Measurements from ENCODE around the gene OPRM1.

OPRM1 gene

DNA sequence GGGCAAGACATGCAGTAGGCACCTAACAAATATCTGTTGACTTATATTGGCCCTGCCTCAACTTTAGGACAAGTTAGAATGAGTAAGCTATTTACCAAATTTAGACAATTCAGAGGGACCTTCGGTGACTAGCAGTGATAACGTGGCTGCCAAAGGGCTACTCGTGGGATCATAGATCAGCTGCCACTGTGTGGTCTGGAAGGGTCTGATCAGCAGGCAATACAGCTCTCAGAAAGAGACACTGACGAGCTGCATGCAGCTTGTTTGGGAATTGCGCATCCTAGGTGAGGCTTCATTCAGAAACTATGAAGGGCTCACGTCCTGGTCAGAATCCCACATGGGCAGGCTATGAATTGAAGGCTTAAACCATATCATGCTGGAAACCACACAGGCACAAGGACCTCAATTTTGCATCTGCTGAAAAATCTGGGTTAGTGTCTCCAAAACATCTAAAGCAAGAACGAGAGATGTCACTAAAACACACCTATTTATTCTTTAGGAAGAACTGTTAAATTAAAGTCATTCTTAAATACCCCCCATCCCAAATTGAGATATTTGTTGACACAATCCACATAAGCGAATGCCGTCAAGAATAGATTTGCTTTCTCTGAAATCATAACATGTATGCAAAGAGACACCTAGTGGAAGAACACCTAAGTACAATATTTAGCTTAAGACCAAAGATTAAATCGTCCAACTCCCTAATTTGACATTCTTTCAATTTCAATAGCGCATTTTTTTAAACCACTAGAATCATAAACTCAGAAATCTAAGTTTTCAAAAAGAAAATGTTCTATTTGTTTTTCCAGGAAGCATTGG, 238.0 kb downstream of the OPRM1 start:
- DNase-seq (ENCODE audit: low read depth): peak; percentile 65
- peak overlapping the region; percentile 36 for H3K4me3 ChIP-seq (ENCODE audit: control insufficient read depth, low read depth, low read length)
- TF ChIP-seq, protein P1, sequence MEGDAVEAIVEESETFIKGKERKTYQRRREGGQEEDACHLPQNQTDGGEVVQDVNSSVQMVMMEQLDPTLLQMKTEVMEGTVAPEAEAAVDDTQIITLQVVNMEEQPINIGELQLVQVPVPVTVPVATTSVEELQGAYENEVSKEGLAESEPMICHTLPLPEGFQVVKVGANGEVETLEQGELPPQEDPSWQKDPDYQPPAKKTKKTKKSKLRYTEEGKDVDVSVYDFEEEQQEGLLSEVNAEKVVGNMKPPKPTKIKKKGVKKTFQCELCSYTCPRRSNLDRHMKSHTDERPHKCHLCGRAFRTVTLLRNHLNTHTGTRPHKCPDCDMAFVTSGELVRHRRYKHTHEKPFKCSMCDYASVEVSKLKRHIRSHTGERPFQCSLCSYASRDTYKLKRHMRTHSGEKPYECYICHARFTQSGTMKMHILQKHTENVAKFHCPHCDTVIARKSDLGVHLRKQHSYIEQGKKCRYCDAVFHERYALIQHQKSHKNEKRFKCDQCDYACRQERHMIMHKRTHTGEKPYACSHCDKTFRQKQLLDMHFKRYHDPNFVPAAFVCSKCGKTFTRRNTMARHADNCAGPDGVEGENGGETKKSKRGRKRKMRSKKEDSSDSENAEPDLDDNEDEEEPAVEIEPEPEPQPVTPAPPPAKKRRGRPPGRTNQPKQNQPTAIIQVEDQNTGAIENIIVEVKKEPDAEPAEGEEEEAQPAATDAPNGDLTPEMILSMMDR (conservative IDR thresholded peaks at IDR 0.05; ENCODE audit: control insufficient read depth, insufficient read depth, low read depth, low read length): peak; percentile 61

DNA sequence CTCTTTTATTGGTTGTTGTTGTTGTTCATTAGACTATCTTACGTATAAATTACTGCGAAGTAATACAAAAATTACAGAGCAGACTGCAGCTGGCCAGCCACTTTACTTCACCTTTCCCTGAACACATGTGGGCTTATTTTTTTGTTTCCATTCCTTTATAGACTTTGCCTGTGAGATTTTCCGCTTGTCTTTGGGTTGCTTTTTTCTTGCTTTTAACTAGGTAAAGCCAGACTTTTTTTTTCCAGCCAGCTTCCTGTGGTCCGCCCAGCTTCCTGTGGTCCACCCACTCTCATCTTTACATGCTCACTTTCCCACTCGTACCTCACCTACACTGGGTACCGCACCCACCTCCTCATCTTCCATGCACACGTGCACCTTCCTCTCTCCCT, 238.6 kb downstream of the OPRM1 start:
- no peak for DNase-seq (ENCODE audit: low read depth)
- TF ChIP-seq, protein P1 (conservative IDR thresholded peaks at IDR 0.05; ENCODE audit: control insufficient read depth, insufficient read depth, low read depth, low read length): no peak
- peak overlapping the region; percentile 36 for H3K4me3 ChIP-seq (ENCODE audit: control insufficient read depth, low read depth, low read length)

DNA sequence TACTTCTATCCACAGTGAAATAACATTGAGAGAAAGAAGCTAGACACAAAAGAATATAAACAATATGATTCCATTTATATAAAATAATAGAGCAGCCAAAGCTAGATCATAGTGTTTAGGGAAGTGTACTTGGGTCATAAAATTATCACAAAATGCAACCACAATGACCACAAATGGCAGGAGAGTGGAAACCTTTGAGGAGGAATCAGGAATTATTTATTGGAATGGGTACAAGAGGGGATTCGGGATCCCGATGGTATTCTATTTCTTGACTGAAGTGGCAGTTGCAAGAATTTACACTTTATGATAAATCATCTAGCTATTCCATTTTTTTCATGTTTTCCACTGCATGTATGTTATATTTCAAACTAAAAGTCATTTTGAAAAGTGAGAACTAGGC, 241.5 kb downstream of the OPRM1 start:
- TF ChIP-seq, protein P1 (conservative IDR thresholded peaks at IDR 0.05; ENCODE audit: control insufficient read depth, insufficient read depth, low read depth, low read length): no peak
- DNase-seq (ENCODE audit: low read depth): no peak
- H3K4me3 ChIP-seq (ENCODE audit: control insufficient read depth, low read depth, low read length): no peak overlapping the region

DNA sequence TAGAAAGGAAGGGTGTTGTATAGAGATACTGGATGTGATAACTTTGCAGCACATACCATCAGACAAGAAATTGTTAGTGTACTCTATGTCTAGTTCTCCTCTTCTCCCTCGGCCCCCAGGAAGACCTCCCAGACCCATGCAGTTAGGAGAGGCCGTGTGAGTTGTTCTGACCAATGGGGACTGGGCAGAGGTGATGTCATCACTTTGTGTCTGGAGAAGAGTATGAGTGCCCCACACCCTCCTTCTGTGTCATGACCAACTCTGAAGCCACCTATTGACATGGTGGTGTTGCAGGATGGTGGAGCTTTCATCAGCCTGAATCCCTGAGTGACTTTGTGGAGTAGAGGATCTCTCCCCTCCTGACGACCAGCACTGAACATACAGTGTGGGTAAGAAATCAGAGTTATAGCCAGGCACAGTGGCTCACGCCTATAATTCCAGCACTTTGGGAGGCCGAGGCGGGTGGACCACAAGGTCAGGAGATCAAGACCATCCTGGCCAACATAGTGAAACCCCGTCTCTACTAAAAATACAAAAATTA, 245.3 kb downstream of the OPRM1 start:
- DNase-seq (ENCODE audit: low read depth): no peak
- TF ChIP-seq, protein P1 (conservative IDR thresholded peaks at IDR 0.05; ENCODE audit: control insufficient read depth, insufficient read depth, low read depth, low read length): no peak
- H3K4me3 ChIP-seq (ENCODE audit: control insufficient read depth, low read depth, low read length): no peak overlapping the region

DNA sequence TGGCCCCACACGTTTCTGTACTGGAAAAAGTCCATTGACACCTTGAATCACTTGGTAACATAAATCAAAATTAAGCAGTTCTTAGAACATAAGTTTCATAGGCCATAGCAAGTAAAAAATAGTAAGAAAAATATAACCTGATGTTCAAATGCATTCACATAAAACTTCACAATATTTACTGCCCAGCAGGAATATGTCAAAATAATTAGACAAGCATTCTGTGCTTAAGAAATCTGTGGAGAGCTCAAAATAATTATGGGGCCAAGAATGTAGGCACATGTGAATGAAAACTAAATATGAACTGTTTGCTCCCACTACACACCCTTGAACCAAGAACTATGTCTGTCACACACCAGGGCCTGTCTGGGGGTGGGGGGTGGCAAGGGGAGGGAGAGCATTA, 246.8 kb downstream of the OPRM1 start:
- no peak overlapping the region for H3K4me3 ChIP-seq (ENCODE audit: control insufficient read depth, low read depth, low read length)
- TF ChIP-seq, protein P1 (conservative IDR thresholded peaks at IDR 0.05; ENCODE audit: control insufficient read depth, insufficient read depth, low read depth, low read length): no peak
- no peak for DNase-seq (ENCODE audit: low read depth)

DNA sequence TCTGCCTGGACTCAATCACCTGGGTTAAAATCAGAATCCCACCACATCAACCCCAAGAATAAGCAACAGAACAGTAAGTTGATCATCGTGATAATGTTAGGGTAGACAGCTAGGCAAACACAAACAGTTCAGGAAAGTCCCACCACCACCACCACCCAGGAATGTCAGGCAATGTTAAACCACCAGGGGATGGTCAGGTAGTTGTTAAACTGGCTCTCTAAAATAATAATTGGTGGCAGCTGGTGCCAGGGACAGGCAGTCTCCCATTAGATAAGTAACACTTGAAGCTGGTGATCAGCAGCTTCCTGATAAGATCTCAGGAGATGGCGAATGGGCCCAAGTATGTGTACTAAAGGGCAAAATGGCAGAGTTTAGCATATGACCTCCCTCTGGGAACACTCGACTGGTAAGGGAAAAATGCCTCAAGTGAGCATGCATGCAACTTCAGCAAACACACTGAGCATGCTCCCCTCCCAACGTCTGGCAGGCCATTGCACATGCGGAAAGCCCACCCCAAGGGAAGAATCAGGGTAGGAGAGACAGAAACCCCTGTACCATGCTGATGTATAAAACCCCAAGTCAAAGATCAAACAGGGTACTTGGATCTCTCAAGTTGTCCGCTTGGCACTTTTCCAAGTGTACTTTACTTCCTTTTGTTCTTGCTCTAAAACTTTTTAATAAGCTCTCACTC, 250.9 kb downstream of the OPRM1 start:
- no peak overlapping the region for H3K4me3 ChIP-seq (ENCODE audit: control insufficient read depth, low read depth, low read length)
- TF ChIP-seq, protein P1 (conservative IDR thresholded peaks at IDR 0.05; ENCODE audit: control insufficient read depth, insufficient read depth, low read depth, low read length): no peak
- no peak for DNase-seq (ENCODE audit: low read depth)
